Esophagus (tissue), 2 donors: ENCODE measurements around the gene S1PR2. TPM values are rescaled to one million over a fixed set of nuclear protein-coding genes. Genes with fewer than 3 reads are reported as not detected.

Source experiments
- H3K27ac ChIP-seq, 2 donors: one replicate each; pipeline ENCODE4 v1.5.1; 2013; ENCODE audit warnings: low read depth in 2 of 2, mild to moderate bottlenecking in 2 of 2, inconsistent platforms in 1 of 2, low read length in 1 of 2, moderate library complexity in 1 of 2
- H3K27me3 ChIP-seq, 2 donors: one replicate each; pipeline ENCODE4 v1.6.1; 2013; ENCODE audit warnings: low read length in 2 of 2, control low read depth in 1 of 2, mild to moderate bottlenecking in 1 of 2; ENCODE audit not compliant: insufficient read depth in 2 of 2, control insufficient read depth in 1 of 2
- H3K36me3 ChIP-seq, 2 donors: one replicate each; pipeline ENCODE4 v1.6.1; 2013; ENCODE audit warnings: low read length in 1 of 2; ENCODE audit not compliant: control insufficient read depth in 2 of 2, insufficient read depth in 2 of 2
- H3K4me1 ChIP-seq, 2 donors: one replicate each; pipeline ENCODE4 v1.6.1; 2013; ENCODE audit warnings: low read length in 1 of 2; ENCODE audit not compliant: control insufficient read depth in 2 of 2, insufficient read depth in 2 of 2
- H3K4me3 ChIP-seq, 2 donors: one replicate each; pipeline ENCODE4 v1.5.1; 2013; ENCODE audit warnings: low read length in 2 of 2, mild to moderate bottlenecking in 2 of 2, low read depth in 1 of 2, moderate library complexity in 1 of 2
- H3K9me3 ChIP-seq, 2 donors: one replicate each; pipeline ENCODE4 v1.6.1; 2013; ENCODE audit warnings: mild to moderate bottlenecking in 2 of 2, low read depth in 1 of 2, low read length in 1 of 2, moderate library complexity in 1 of 2; ENCODE audit not compliant: control insufficient read depth in 2 of 2, insufficient read depth in 1 of 2
- WGBS, 2 donors: extraction: QIAGEN DNeasy Blood & Tissue Kit; methylation state at CpG; one replicate each; pipeline ENCODE4 v1.1.7; 2013; 5-methylcytosine and 5-hydroxymethylcytosine counted together
- polyA plus RNA-seq, 2 donors: library from polyadenylated mRNA; stranded (reverse); fragments of 200-250 nt; gene quantifications; one replicate each; pipeline ENCODE4 v1.2.3, GENCODE V29; 2013
- donor health status: healthy with polysubstance abuse.
- donor health status: Bipolar disorder and iron deficiency.

The S1PR2 gene
- polyA plus RNA-seq, 2 donors = 0.71 to 1.2 TPM

GRCh38 chr19:10269333-10270179, 38.4 kb upstream of the S1PR2 start:
- no peaks in the 10 kb centered on the region for H3K36me3 ChIP-seq
- peak overlapping the region; percentile 46 to 51 for H3K4me3 ChIP-seq
- no peaks in the 10 kb centered on the region for H3K27me3 ChIP-seq
- H3K4me1 ChIP-seq = peaks cover 5 to 7% of the 10 kb centered on the region in 2 donors
- no peaks in the 10 kb centered on the region for H3K9me3 ChIP-seq
- H3K27ac ChIP-seq = peak overlapping the region; percentile 73 to 86
- WGBS, 2 donors = 3% methylated on average over 59 of the region's 59 CpGs

GRCh38 chr19:10268071-10268470, 36.9 kb upstream of the S1PR2 start:
- H3K9me3 ChIP-seq = no peaks in the 10 kb centered on the region
- H3K27me3 ChIP-seq = no peaks in the 10 kb centered on the region
- H3K4me1 ChIP-seq = peaks cover 5 to 7% of the 10 kb centered on the region in 2 donors
- H3K36me3 ChIP-seq = no peaks in the 10 kb centered on the region
- no peak overlapping the region for H3K4me3 ChIP-seq
- H3K27ac ChIP-seq = peak overlapping the region in 1 of 2 donors; percentile 53
- WGBS, 2 donors = 58 to 68% methylated on average over 5 to 6 of the region's 6 CpGs

- no peaks in the 10 kb centered on the region for H3K36me3 ChIP-seq
- no peak overlapping the region for H3K4me3 ChIP-seq
- no peaks in the 10 kb centered on the region for H3K9me3 ChIP-seq
- H3K27me3 ChIP-seq = no peaks in the 10 kb centered on the region
- WGBS, 2 donors = 80 to 86% methylated on average over 7 of the region's 7 CpGs
- H3K27ac ChIP-seq = no peak overlapping the region
- peaks cover 5 to 7% of the 10 kb centered on the region in 2 donors for H3K4me1 ChIP-seq
Measured at GRCh38 chr19:10266706-10267105, 35.6 kb upstream of the S1PR2 start.

- 77 to 79% methylated on average over 7 of the region's 7 CpGs for WGBS, 2 donors
- Histone ChIP-seq H3K9me3 (no peaks in the 10 kb centered on the region), H3K27ac (no peak overlapping the region), H3K36me3 (peaks cover 0 to 8% of the 10 kb centered on the region in 2 donors), H3K27me3 (no peaks in the 10 kb centered on the region), H3K4me3 (no peak overlapping the region), H3K4me1 (peaks cover 0 to 4% of the 10 kb centered on the region in 2 donors)
Measured at GRCh38 chr19:10262771-10263170, 31.6 kb upstream of the S1PR2 start.

- peaks cover 11 to 21% of the 10 kb centered on the region in 2 donors for H3K36me3 ChIP-seq
- no peaks in the 10 kb centered on the region for H3K27me3 ChIP-seq
- H3K4me1 ChIP-seq = peaks cover 0 to 4% of the 10 kb centered on the region in 2 donors
- H3K4me3 ChIP-seq = no peak overlapping the region
- peak overlapping the region in 1 of 2 donors; percentile 57 for H3K27ac ChIP-seq
- H3K9me3 ChIP-seq = no peaks in the 10 kb centered on the region
- 43 to 57% methylated on average over 8 of the region's 8 CpGs for WGBS, 2 donors
Measured at GRCh38 chr19:10260141-10260584, 29.0 kb upstream of the S1PR2 start.

GRCh38 chr19:10259162-10259905, 28.2 kb upstream of the S1PR2 start:
- peaks cover 0 to 4% of the 10 kb centered on the region in 2 donors for H3K4me1 ChIP-seq
- H3K36me3 ChIP-seq = peaks cover 15 to 26% of the 10 kb centered on the region in 2 donors
- no peaks in the 10 kb centered on the region for H3K27me3 ChIP-seq
- no peak overlapping the region for H3K4me3 ChIP-seq
- peak overlapping the region in 1 of 2 donors; percentile 58 for H3K27ac ChIP-seq
- 47 to 52% methylated on average over 31 to 32 of the region's 32 CpGs for WGBS, 2 donors
- H3K9me3 ChIP-seq = no peaks in the 10 kb centered on the region

- peaks cover 16 to 30% of the 10 kb centered on the region in 2 donors for H3K36me3 ChIP-seq
- no peak overlapping the region for H3K27ac ChIP-seq
- 94 to 96% methylated on average over 18 of the region's 18 CpGs for WGBS, 2 donors
- no peaks in the 10 kb centered on the region for H3K9me3 ChIP-seq
- no peaks in the 10 kb centered on the region for H3K27me3 ChIP-seq
- H3K4me1 ChIP-seq = peaks cover 0 to 4% of the 10 kb centered on the region in 2 donors
- H3K4me3 ChIP-seq = no peak overlapping the region
Measured at GRCh38 chr19:10258080-10258710, 27.1 kb upstream of the S1PR2 start.

GRCh38 chr19:10256970-10257615, 26.0 kb upstream of the S1PR2 start:
- no peak overlapping the region for H3K27ac ChIP-seq
- H3K36me3 ChIP-seq = peaks cover 16 to 30% of the 10 kb centered on the region in 2 donors

GRCh38 chr19:10256551-10256950, 25.4 kb upstream of the S1PR2 start:
- no peaks in the 10 kb centered on the region for H3K9me3 ChIP-seq
- 82 to 85% methylated on average over 16 to 18 of the region's 18 CpGs for WGBS, 2 donors
- H3K4me3 ChIP-seq = no peak overlapping the region
- H3K4me1 ChIP-seq = peaks cover 0 to 4% of the 10 kb centered on the region in 2 donors
- H3K27me3 ChIP-seq = no peaks in the 10 kb centered on the region
- no peak overlapping the region for H3K27ac ChIP-seq
- H3K36me3 ChIP-seq = peaks cover 16 to 30% of the 10 kb centered on the region in 2 donors

More at GRCh38 chr19:10256970-10257615, 26.0 kb upstream of the S1PR2 start:
- H3K4me3 ChIP-seq = no peak overlapping the region
- peaks cover 0 to 4% of the 10 kb centered on the region in 2 donors for H3K4me1 ChIP-seq
- WGBS, 2 donors = 82 to 87% methylated on average over 9 of the region's 9 CpGs
- no peaks in the 10 kb centered on the region for H3K27me3 ChIP-seq
- no peaks in the 10 kb centered on the region for H3K9me3 ChIP-seq
